ENCODE data around the gene PSMG1.

- no peak for TF ChIP-seq CTCF (conservative IDR thresholded peaks at IDR 0.05; ENCODE audit: low read depth, low read length)
- no peak for TF ChIP-seq EZH2 (IDR thresholded peaks at IDR 0.05; ENCODE audit: low read length, unreplicated experiment)
Observed at GRCh38 chr21:39152271-39152670, 31.0 kb downstream of the PSMG1 start.
